ENCODE data around the gene PARK7. TPM values are rescaled to one million over a fixed set of nuclear protein-coding genes. Genes with fewer than 3 reads are reported as not detected.

Gene PARK7
- total RNA-seq, 1 donor from 2014 or later, result 307 TPM

DNA sequence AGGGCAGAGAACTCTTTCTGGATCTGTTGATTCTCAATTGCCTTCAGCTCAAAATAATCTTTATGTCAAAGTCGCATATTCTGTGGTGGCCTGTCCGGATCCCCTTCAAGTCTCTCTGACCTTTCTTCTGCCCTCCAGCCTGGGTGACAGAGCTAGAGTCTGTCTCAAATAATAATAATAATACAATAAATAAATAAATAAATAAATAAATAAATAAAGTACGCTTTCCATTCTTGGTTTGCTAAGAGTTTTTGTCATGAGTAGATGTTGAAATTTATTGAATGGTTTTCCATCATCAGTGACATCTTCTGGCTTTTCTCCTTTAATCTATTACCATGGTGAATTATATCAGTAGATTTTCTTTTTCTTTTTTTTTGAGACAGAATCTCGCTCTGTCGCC is 33.9 kb downstream of the PARK7 start:
- DNase-seq (ENCODE audit: low read depth), result no peak
- no peaks in the 10 kb centered on the region for H3K36me3 ChIP-seq (ENCODE audit: control insufficient read depth, insufficient read depth, low read length)
- no peaks in the 10 kb centered on the region for H3K27me3 ChIP-seq (ENCODE audit: control insufficient read depth, insufficient read depth, low read length)
- TF ChIP-seq, protein P1, sequence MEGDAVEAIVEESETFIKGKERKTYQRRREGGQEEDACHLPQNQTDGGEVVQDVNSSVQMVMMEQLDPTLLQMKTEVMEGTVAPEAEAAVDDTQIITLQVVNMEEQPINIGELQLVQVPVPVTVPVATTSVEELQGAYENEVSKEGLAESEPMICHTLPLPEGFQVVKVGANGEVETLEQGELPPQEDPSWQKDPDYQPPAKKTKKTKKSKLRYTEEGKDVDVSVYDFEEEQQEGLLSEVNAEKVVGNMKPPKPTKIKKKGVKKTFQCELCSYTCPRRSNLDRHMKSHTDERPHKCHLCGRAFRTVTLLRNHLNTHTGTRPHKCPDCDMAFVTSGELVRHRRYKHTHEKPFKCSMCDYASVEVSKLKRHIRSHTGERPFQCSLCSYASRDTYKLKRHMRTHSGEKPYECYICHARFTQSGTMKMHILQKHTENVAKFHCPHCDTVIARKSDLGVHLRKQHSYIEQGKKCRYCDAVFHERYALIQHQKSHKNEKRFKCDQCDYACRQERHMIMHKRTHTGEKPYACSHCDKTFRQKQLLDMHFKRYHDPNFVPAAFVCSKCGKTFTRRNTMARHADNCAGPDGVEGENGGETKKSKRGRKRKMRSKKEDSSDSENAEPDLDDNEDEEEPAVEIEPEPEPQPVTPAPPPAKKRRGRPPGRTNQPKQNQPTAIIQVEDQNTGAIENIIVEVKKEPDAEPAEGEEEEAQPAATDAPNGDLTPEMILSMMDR (IDR thresholded peaks at IDR 0.05; ENCODE audit: insufficient read depth, low read length, severe bottlenecking), result no peak
- no peak overlapping the region for H3K4me3 ChIP-seq (ENCODE audit: low read depth, low read length)
- no peak for FAIRE-seq

DNA sequence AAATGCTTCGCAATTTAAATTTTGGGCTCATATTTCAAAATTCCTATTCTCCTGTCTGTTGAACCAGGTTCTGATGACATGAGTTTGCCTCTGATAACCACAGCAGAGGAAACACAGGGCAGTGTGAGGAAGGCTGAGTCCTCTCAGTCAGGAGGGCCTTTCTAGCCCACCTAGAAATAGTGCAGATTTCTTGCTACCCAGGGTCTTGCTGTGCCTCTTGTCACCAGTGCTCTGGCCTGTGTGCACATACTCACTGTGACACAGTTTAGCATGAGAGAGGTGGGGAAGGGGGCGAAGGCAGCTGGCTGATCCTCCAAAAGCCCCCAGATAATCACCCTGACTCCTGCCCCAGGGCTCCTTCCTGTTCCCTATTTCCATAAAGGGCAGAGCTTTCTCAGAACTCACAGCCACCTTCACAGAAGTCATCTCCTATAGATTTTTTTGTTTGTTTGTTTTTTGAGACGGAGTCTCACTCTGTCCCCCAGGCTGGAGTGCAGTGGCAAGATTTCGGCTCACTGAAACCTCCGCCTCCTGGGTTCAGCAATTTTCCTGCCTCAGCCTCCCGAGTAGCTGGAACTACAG is 40.9 kb downstream of the PARK7 start:
- no peak for FAIRE-seq
- TF ChIP-seq, protein P1 (IDR thresholded peaks at IDR 0.05; ENCODE audit: insufficient read depth, low read length, severe bottlenecking), result no peak
- H3K36me3 ChIP-seq (ENCODE audit: control insufficient read depth, insufficient read depth, low read length), result no peaks in the 10 kb centered on the region
- no peak for DNase-seq (ENCODE audit: low read depth)
- no peak overlapping the region for H3K4me3 ChIP-seq (ENCODE audit: low read depth, low read length)
- no peaks in the 10 kb centered on the region for H3K27me3 ChIP-seq (ENCODE audit: control insufficient read depth, insufficient read depth, low read length)

DNA sequence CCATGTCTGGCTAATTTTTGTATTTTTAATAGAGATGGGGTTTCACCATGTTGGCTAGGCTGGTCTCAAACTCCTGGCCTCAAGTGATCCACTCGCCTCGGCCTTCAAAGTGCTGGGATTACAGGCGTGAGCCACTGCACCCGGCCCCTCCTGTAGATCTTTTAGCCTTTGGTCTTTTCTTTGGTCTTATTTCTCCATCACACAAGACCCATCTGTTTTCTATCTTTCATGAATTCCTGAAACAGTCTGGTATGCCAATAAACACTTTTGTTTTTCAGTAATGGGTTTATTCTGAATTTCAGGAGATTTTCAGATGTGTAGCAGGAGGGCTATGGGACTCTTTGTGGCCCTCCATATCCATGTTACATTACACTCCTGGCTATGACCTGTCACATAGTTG is 41.4 kb downstream of the PARK7 start:
- no peaks in the 10 kb centered on the region for H3K27me3 ChIP-seq (ENCODE audit: control insufficient read depth, insufficient read depth, low read length)
- TF ChIP-seq, protein P1 (IDR thresholded peaks at IDR 0.05; ENCODE audit: insufficient read depth, low read length, severe bottlenecking), result no peak
- H3K4me3 ChIP-seq (ENCODE audit: low read depth, low read length), result no peak overlapping the region
- H3K36me3 ChIP-seq (ENCODE audit: control insufficient read depth, insufficient read depth, low read length), result no peaks in the 10 kb centered on the region
- FAIRE-seq, result no peak
- no peak for DNase-seq (ENCODE audit: low read depth)

DNA sequence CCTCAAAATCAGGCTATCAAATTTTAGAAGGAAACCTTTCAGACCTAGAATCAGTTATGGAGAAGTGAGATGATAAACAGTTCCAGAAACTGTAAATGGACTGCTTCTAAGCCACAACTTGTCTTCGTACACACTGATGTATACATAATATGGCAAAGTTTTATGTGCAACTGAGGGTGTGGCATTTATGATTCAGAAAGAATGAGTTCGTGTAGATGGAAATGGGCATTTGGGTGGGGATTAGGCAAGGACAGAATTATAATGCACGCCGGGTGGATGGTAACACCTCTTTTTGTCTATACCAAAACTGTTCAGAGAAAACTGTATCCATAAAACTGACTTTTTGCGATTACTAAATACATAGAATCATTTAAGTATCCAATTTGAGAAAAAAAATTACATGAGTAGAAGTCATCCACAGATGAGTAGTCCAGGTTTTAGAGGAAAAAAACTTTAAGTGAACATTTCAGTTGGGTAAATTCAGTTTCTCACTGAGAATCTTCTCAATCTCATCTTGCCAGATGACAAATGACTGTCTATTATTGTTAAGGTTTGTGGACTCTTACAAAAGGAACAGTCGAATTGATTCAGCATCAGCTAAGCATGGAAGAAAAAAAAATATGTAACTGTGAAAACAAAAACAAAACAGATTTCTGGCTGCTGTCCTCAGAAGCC is 42.1 kb downstream of the PARK7 start:
- Histone ChIP-seq H3K36me3 (ENCODE audit: control insufficient read depth, insufficient read depth, low read length) (no peaks in the 10 kb centered on the region), H3K4me3 (ENCODE audit: low read depth, low read length) (no peak overlapping the region), H3K27me3 (ENCODE audit: control insufficient read depth, insufficient read depth, low read length) (no peaks in the 10 kb centered on the region)
- no peak for FAIRE-seq
- TF ChIP-seq, protein P1 (IDR thresholded peaks at IDR 0.05; ENCODE audit: insufficient read depth, low read length, severe bottlenecking), result no peak
- DNase-seq (ENCODE audit: low read depth), result peak; percentile 81

DNA sequence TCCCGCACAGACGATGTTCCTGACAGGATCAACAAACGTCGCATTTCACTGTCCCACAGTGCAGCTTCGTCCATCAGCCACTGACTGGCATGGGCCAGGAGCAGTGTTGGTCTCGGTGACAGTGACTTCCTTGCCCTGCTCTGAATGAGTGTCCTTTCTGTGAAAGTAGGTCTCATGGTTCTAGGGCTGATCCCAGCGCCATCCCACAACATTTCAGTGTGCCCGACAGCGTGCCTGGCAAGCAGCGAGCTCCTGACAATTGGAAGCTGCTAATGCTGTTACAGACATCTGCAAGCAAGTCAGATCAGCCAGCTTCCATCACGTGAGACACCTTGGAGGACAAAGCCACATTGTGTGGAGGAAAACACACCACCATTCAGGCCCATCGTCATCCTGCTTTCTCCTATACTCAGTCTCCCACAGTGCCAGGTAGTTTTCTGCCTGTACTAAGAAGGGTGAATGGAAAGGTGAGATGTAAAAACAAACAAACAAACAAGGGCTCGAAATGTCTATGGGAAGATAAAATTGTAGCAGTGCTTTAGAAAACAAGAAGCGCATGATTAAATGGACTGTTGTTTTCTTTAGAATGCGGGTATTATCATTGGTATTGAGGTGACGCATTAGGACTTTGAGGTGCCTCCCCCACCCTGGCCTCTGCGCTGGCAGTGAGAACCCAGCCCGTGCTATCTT is 42.7 kb downstream of the PARK7 start:
- H3K27me3 ChIP-seq (ENCODE audit: control insufficient read depth, insufficient read depth, low read length), result no peaks in the 10 kb centered on the region
- TF ChIP-seq, protein P1 (IDR thresholded peaks at IDR 0.05; ENCODE audit: insufficient read depth, low read length, severe bottlenecking), result no peak
- no peak overlapping the region for H3K4me3 ChIP-seq (ENCODE audit: low read depth, low read length)
- FAIRE-seq (peak; percentile 62), DNase-seq (ENCODE audit: low read depth) (no peak)
- no peaks in the 10 kb centered on the region for H3K36me3 ChIP-seq (ENCODE audit: control insufficient read depth, insufficient read depth, low read length)
